MM.1S (cell line): ENCODE measurements around the gene ELL.

ENCODE experiments used
- EZH2 ChIP-seq: fragments of 300-600 bp; sonication (generic); optimal IDR thresholded peaks from 2 replicates; pipeline ENCODE3; 2017; ENCODE audit warnings: low read depth, mild to moderate bottlenecking, antibody characterized with exemption, low read length, mixed read lengths
- TF ChIP-seq, protein P1 (sequence below): fragments of 300-600 bp; sonication (generic); IDR thresholded peaks from 2 replicates; pipeline ENCODE4 v1.5.1; 2016; ENCODE audit warnings: antibody characterized with exemption, low read length, mixed read lengths

DNA sequence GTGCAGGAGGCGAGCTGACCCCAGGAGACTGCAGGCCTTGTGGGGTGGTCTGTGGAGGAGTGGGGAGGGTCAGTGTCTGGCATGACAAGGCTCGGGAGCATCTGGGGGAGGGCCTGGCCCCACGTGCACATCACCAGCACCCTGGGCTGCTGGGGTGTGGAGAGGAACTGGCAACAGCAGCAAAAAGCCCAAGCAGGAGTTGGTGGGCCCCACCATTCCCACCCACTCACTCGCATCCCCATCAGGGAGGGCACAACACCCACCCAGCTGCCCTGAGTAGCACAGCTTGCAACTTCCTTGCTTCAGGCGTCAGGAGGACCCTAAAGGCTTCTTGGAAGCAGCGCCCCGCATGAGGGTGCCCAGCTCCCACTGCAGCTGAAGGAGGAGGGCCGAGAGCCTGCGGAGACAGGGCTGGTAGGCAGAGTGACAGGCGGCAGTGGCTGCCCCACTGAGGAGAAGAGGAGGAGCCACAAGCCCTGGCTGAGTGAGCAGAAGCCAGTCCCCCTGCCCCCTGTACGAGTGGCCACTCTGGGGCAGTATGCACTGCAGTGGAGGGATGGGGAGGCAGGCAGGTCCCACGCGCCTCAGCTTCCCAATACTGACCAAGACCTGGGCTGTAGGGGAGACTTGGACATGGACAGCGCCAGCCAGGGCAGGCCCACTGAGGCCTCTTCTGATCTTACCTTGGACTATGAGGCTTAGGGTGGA, 26.5 kb downstream of the ELL start:
- TF ChIP-seq EZH2: no peak
- TF ChIP-seq, protein P1, sequence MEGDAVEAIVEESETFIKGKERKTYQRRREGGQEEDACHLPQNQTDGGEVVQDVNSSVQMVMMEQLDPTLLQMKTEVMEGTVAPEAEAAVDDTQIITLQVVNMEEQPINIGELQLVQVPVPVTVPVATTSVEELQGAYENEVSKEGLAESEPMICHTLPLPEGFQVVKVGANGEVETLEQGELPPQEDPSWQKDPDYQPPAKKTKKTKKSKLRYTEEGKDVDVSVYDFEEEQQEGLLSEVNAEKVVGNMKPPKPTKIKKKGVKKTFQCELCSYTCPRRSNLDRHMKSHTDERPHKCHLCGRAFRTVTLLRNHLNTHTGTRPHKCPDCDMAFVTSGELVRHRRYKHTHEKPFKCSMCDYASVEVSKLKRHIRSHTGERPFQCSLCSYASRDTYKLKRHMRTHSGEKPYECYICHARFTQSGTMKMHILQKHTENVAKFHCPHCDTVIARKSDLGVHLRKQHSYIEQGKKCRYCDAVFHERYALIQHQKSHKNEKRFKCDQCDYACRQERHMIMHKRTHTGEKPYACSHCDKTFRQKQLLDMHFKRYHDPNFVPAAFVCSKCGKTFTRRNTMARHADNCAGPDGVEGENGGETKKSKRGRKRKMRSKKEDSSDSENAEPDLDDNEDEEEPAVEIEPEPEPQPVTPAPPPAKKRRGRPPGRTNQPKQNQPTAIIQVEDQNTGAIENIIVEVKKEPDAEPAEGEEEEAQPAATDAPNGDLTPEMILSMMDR: no peak
